Measurements from ENCODE around the gene TMOD4. TPM values are rescaled to one million over a fixed set of nuclear protein-coding genes. Genes with fewer than 3 reads are reported as not detected.

Gene TMOD4
- total and polyA plus RNA-seq, 2 of the 13 experiments (the other 11 are each of a cell fraction or from before 2014, with no cell fraction given), result 0.66 TPM; not detected in 1

- ChIA-PET POLR2A (no interaction called here), CTCF (ENCODE audit: low intra/inter-chr PET ratio, low total read pairs) (no interaction called here)
- H3K4me2 ChIP-seq (ENCODE audit: low read depth, low read length), result no peak overlapping the region
- no peaks in the 10 kb centered on the region; a peak in 1 of 5 replicates for H3K27me3 ChIP-seq (ENCODE audit: control insufficient read depth in 1 of 2, insufficient read depth in 2 of 2, low read length in 2 of 2)
- no TSS peak for BruUV-seq (replicated peaks)
- no peak overlapping the region for H3K4me3 ChIP-seq (replicated peaks in 1 of 3; ENCODE audit: insufficient read depth in 1 of 3, low read depth in 2 of 3, low read length in 3 of 3)
- no peaks in the 10 kb centered on the region for H4K20me1 ChIP-seq (ENCODE audit: insufficient read depth, low read length)
- H3K36me3 ChIP-seq (replicated peaks in 1 of 2; ENCODE audit: control insufficient read depth in 1 of 2, insufficient read depth in 2 of 2, low read length in 2 of 2), result no peaks in the 10 kb centered on the region
- H3K9ac ChIP-seq (ENCODE audit: insufficient read depth, low read depth, low read length), result no peak overlapping the region
- peaks cover 11% of the 10 kb centered on the region for H3K79me2 ChIP-seq (ENCODE audit: insufficient read depth, low read length)
- no peak overlapping the region for H2AFZ ChIP-seq (ENCODE audit: low read length)
- H3K27ac ChIP-seq (ENCODE audit: extremely low read length, insufficient read depth, low read length), result no peak overlapping the region
- FAIRE-seq, result no peak
- intact Hi-C loops (cut with micrococcal nuclease; ENCODE audit: unreplicated experiment), result no loop called here
- 40% methylated on average over 1 of the region's 1 CpG for WGBS (ENCODE audit: low lambda C conversion rate)
- H3K4me1 ChIP-seq (ENCODE audit: insufficient read depth, low read length), result peaks cover 36% of the 10 kb centered on the region
- in situ Hi-C loops (cut with HindIII; ENCODE audit: extremely low pct_ligation_motif_present, low pct_unique_long_range_greater_than_20kb), result no loop called here
- no peaks in the 10 kb centered on the region for H3K9me3 ChIP-seq (ENCODE audit: low read length)
- no peak for TF ChIP-seq JDP2 (CRISPR knock-in tag; IDR thresholded peaks at IDR 0.05; ENCODE audit: borderline replicate concordance)
- no peak for TF ChIP-seq ZNF629 (CRISPR knock-in tag; conservative IDR thresholded peaks at IDR 0.05)
- TF ChIP-seq CENPT (CRISPR knock-in tag; IDR thresholded peaks at IDR 0.05; ENCODE audit: low read depth), result no peak
- no peak for TF ChIP-seq ZNF891 (CRISPR knock-in tag; IDR thresholded peaks at IDR 0.05)
- TF ChIP-seq CEBPG (CRISPR knock-in tag; IDR thresholded peaks at IDR 0.05), result no peak
- no peak for TF ChIP-seq EEA1 (CRISPR knock-in tag; IDR thresholded peaks at IDR 0.05; ENCODE audit: borderline replicate concordance)
- no peak for TF ChIP-seq RFX3 (CRISPR knock-in tag; IDR thresholded peaks at IDR 0.05)
- no peak for TF ChIP-seq ZNF550 (CRISPR knock-in tag; IDR thresholded peaks at IDR 0.05; ENCODE audit: borderline replicate concordance)
- TF ChIP-seq ATF7-NPFF (CRISPR knock-in tag; IDR thresholded peaks at IDR 0.05; ENCODE audit: low read depth), result no peak
- no peak for TF ChIP-seq XRCC5 (optimal IDR thresholded peaks at IDR 0.05; ENCODE audit: low read length)
- TF ChIP-seq SP5 (CRISPR knock-in tag; IDR thresholded peaks at IDR 0.05; ENCODE audit: borderline replicate concordance, low read depth), result no peak
- no peak for TF ChIP-seq SRSF9 (IDR thresholded peaks at IDR 0.05; ENCODE audit: borderline replicate concordance, insufficient read depth, low read depth, low read length, poor library complexity, severe bottlenecking)
- TF ChIP-seq MAF1 (CRISPR knock-in tag; IDR thresholded peaks at IDR 0.05; ENCODE audit: borderline replicate concordance), result no peak
- TF ChIP-seq MTF2 (CRISPR knock-in tag; IDR thresholded peaks at IDR 0.05; ENCODE audit: borderline replicate concordance), result no peak
- no peak for TF ChIP-seq HOXD1 (CRISPR knock-in tag; IDR thresholded peaks at IDR 0.05)
- TF ChIP-seq ZSCAN9 (CRISPR knock-in tag; IDR thresholded peaks at IDR 0.05; ENCODE audit: borderline replicate concordance), result no peak
- TF ChIP-seq ZBTB39 (CRISPR knock-in tag; IDR thresholded peaks at IDR 0.05), result no peak
- no peak for TF ChIP-seq NFE2L1 (CRISPR knock-in tag; IDR thresholded peaks at IDR 0.05; ENCODE audit: borderline replicate concordance)
- TF ChIP-seq BORCS8-MEF2B (CRISPR knock-in tag; IDR thresholded peaks at IDR 0.05), result no peak
- ATAC-seq, result no peak
- no peak for DNase-seq (ENCODE audit: low spot score)
Measured at GRCh38 chr1:151193856-151194255, 18.1 kb upstream of the TMOD4 start.

Data from HepG2 (cell line).